Neuronal stem cell (in vitro differentiated cells): ENCODE data around the gene IKBIP.

Experiments used
- DNase-seq: peaks from one replicate; pipeline ENCODE4 v3.0.0-alpha.2; 2013; ENCODE audit warnings: low spot score
- H2AFZ ChIP-seq: one replicate; pipeline ENCODE4 v1.6.1; 2013; ENCODE audit warnings: mild to moderate bottlenecking, low read length, inconsistent platforms
- H2AK5ac ChIP-seq: 2 replicates; pipeline ENCODE4 v1.6.1; 2013; ENCODE audit warnings: low read depth, mild to moderate bottlenecking, inconsistent platforms, low read length, moderate library complexity, mixed read lengths
- H2BK120ac ChIP-seq: 2 replicates; pipeline ENCODE4 v1.6.1; 2013; ENCODE audit warnings: low read depth, mild to moderate bottlenecking, inconsistent platforms, low read length, moderate library complexity, mixed read lengths
- H2BK12ac ChIP-seq: one replicate; pipeline ENCODE4 v1.6.1; 2013; ENCODE audit warnings: low read length, inconsistent platforms
- H2BK15ac ChIP-seq: 2 replicates; pipeline ENCODE4 v1.6.1; 2013; ENCODE audit warnings: mild to moderate bottlenecking, low read length, inconsistent platforms, mixed read lengths
- H2BK5ac ChIP-seq: one replicate; pipeline ENCODE4 v1.6.1; 2013; ENCODE audit warnings: inconsistent platforms, mild to moderate bottlenecking, low read length, moderate library complexity
- H3K14ac ChIP-seq: one replicate; pipeline ENCODE4 v1.6.1; 2013; ENCODE audit warnings: low read length, inconsistent platforms
- H3K18ac ChIP-seq: 2 replicates; pipeline ENCODE4 v1.6.1; 2013; ENCODE audit warnings: low read length, inconsistent platforms
- H3K23ac ChIP-seq: 2 replicates; pipeline ENCODE4 v1.6.1; 2013; ENCODE audit warnings: low read depth, mild to moderate bottlenecking, mixed read lengths, low read length, inconsistent platforms; ENCODE audit not compliant: poor library complexity
- H3K27ac ChIP-seq: replicated peaks from 3 replicates; pipeline ENCODE4 v1.5.1; 2013; ENCODE audit warnings: low read length, inconsistent platforms
- H3K27me3 ChIP-seq, 3 experiments: 2 replicates each; pipeline ENCODE4 v1.6.1; 2013; ENCODE audit warnings: low read length in 3 of 3, mild to moderate bottlenecking in 2 of 3, inconsistent platforms in 1 of 3, low read depth in 1 of 3, mixed read lengths in 1 of 3, moderate library complexity in 1 of 3; ENCODE audit not compliant: control insufficient read depth in 3 of 3, insufficient read depth in 3 of 3
- H3K36me3 ChIP-seq, 2 donors: replicated peaks in 1 of 2; 2 replicates each; pipeline ENCODE4 v1.6.1; 2013; ENCODE audit warnings: low read length in 2 of 2; ENCODE audit not compliant: control insufficient read depth in 2 of 2, insufficient read depth in 2 of 2
- H3K4ac ChIP-seq: 2 replicates; pipeline ENCODE4 v1.6.1; 2013; ENCODE audit warnings: inconsistent platforms, mild to moderate bottlenecking, low read length, moderate library complexity
- H3K4me1 ChIP-seq, 2 donors: 1 replicate in 1 of 2; 2 replicates in 1 of 2; pipeline ENCODE4 v1.6.1; 2013; ENCODE audit warnings: low read length in 2 of 2, low read depth in 1 of 2; ENCODE audit not compliant: control insufficient read depth in 2 of 2, insufficient read depth in 1 of 2
- H3K4me2 ChIP-seq: one replicate; pipeline ENCODE4 v1.6.1; 2013; ENCODE audit warnings: mild to moderate bottlenecking, low read length, inconsistent platforms; ENCODE audit not compliant: insufficient read depth, poor library complexity, severe bottlenecking
- H3K4me3 ChIP-seq, 2 donors: 2 replicates each; pipeline ENCODE4 v1.5.1; 2013; ENCODE audit warnings: low read length in 2 of 2, mild to moderate bottlenecking in 2 of 2, inconsistent platforms in 1 of 2, moderate library complexity in 1 of 2
- H3K79me1 ChIP-seq: one replicate; pipeline ENCODE4 v1.6.1; 2013; ENCODE audit warnings: low read depth, mild to moderate bottlenecking, inconsistent platforms, low read length, moderate library complexity
- H3K9ac ChIP-seq: one replicate; pipeline ENCODE4 v1.6.1; 2013; ENCODE audit warnings: mild to moderate bottlenecking, low read depth, low read length, inconsistent platforms; ENCODE audit not compliant: poor library complexity
- H3K9me3 ChIP-seq, 2 donors: replicated peaks in 1 of 2; 2 replicates each; pipeline versions ENCODE3 to v1.6.1; 2013; ENCODE audit warnings: low read length in 2 of 2, mild to moderate bottlenecking in 2 of 2, inconsistent platforms in 1 of 2, low read depth in 1 of 2, mixed read lengths in 1 of 2, moderate library complexity in 1 of 2; ENCODE audit not compliant: control insufficient read depth in 2 of 2, insufficient read depth in 1 of 2
- H4K8ac ChIP-seq: one replicate; pipeline ENCODE4 v1.6.1; 2013; ENCODE audit warnings: low read depth, mild to moderate bottlenecking, inconsistent platforms, low read length, moderate library complexity
- H4K91ac ChIP-seq: one replicate; pipeline ENCODE4 v1.6.1; 2013; ENCODE audit warnings: low read length, low read depth, mild to moderate bottlenecking, inconsistent platforms; ENCODE audit not compliant: poor library complexity
- WGBS, 2 donors: extraction: QIAGEN DNeasy Blood & Tissue Kit; methylation state at CpG; one replicate each; pipeline ENCODE4 v1.1.7; 2013; ENCODE audit warnings: missing lambda C conversion rate in 2 of 2, mixed read lengths in 1 of 2; ENCODE audit not compliant: insufficient read length in 2 of 2, insufficient replicate concordance in 1 of 2; ENCODE audit errors: extremely low coverage in 2 of 2; 5-methylcytosine and 5-hydroxymethylcytosine counted together

IKBIP gene

GRCh38 chr12:98679611-98680005 is 35.0 kb upstream of the IKBIP start:
- peaks cover 17 to 97% of the 10 kb centered on the region in 2 donors for H3K36me3 ChIP-seq

GRCh38 chr12:98678946-98679610 is 34.5 kb upstream of the IKBIP start:
- Histone ChIP-seq H2BK15ac (no peak overlapping the region), H3K36me3 (peaks cover 17 to 97% of the 10 kb centered on the region in 2 donors), H3K4me2 (no peak overlapping the region), H3K9me3 (no peaks in the 10 kb centered on the region), H3K27ac (no peak overlapping the region), H3K27me3 (no peaks in the 10 kb centered on the region), H3K79me1 (peaks cover 2% of the 10 kb centered on the region), H4K8ac (no peak overlapping the region), H3K4me1 (peaks cover 0 to 2% of the 10 kb centered on the region in 2 donors), H3K23ac (no peak overlapping the region), H2BK120ac (no peak overlapping the region), H3K4ac (no peak overlapping the region), H2BK5ac (no peak overlapping the region), H3K4me3 (no peak overlapping the region), H3K14ac (no peak overlapping the region), H2AK5ac (no peak overlapping the region), H4K91ac (no peak overlapping the region), H2BK12ac (no peak overlapping the region), H3K18ac (no peak overlapping the region), H2AFZ (no peak overlapping the region), H3K9ac (no peak overlapping the region)
- no peak for DNase-seq
- no CpG with 5 or more reads among the region's 7 CpGs for WGBS, 2 donors

More at GRCh38 chr12:98679611-98680005, 35.0 kb upstream of the IKBIP start:
- Histone ChIP-seq H3K4me3 (no peak overlapping the region), H2AK5ac (no peak overlapping the region), H3K18ac (no peak overlapping the region), H3K9me3 (no peaks in the 10 kb centered on the region), H3K4me2 (no peak overlapping the region), H2BK120ac (no peak overlapping the region), H3K23ac (peak overlapping the region; percentile 8), H2AFZ (no peak overlapping the region), H2BK5ac (no peak overlapping the region), H3K4ac (no peak overlapping the region), H2BK15ac (no peak overlapping the region), H4K91ac (no peak overlapping the region), H3K79me1 (peaks cover 2% of the 10 kb centered on the region), H3K4me1 (peaks cover 0 to 2% of the 10 kb centered on the region in 2 donors), H3K27ac (no peak overlapping the region), H3K9ac (peak overlapping the region; percentile 24), H4K8ac (no peak overlapping the region), H3K27me3 (no peaks in the 10 kb centered on the region), H3K14ac (no peak overlapping the region), H2BK12ac (no peak overlapping the region)
- DNase-seq = no peak
- no CpG with 5 or more reads among the region's 15 CpGs for WGBS, 2 donors

GRCh38 chr12:98678236-98678945 is 33.8 kb upstream of the IKBIP start:
- Histone ChIP-seq H3K27ac (no peak overlapping the region), H3K9me3 (no peaks in the 10 kb centered on the region), H3K36me3 (peaks cover 15 to 97% of the 10 kb centered on the region in 2 donors), H3K18ac (peak overlapping the region; percentile 28), H4K91ac (no peak overlapping the region), H3K4me3 (no peak overlapping the region), H3K4me1 (peaks cover 0 to 2% of the 10 kb centered on the region in 2 donors), H3K4me2 (no peak overlapping the region), H2AFZ (no peak overlapping the region), H3K27me3 (no peaks in the 10 kb centered on the region), H2BK5ac (peak overlapping the region; percentile 53), H3K79me1 (peaks cover 2% of the 10 kb centered on the region), H2BK120ac (no peak overlapping the region), H2BK15ac (no peak overlapping the region), H3K9ac (peak overlapping the region; percentile 21), H4K8ac (no peak overlapping the region), H2AK5ac (no peak overlapping the region), H3K23ac (peak overlapping the region; percentile 43), H3K4ac (no peak overlapping the region), H3K14ac (peak overlapping the region; percentile 17), H2BK12ac (no peak overlapping the region)
- DNase-seq = no peak
- WGBS, 2 donors = no CpG with 5 or more reads among the region's 15 CpGs

GRCh38 chr12:98674841-98675240 is 30.3 kb upstream of the IKBIP start:
- Histone ChIP-seq H3K9ac (no peak overlapping the region), H3K9me3 (no peaks in the 10 kb centered on the region), H3K23ac (no peak overlapping the region), H3K27ac (no peak overlapping the region), H3K4me3 (no peak overlapping the region), H3K14ac (no peak overlapping the region), H2AK5ac (no peak overlapping the region), H2BK120ac (no peak overlapping the region), H3K4ac (no peak overlapping the region), H3K36me3 (peaks cover 12 to 97% of the 10 kb centered on the region in 2 donors), H2BK15ac (no peak overlapping the region), H2BK12ac (no peak overlapping the region), H2BK5ac (no peak overlapping the region), H4K8ac (no peak overlapping the region), H3K79me1 (peaks cover 2% of the 10 kb centered on the region), H3K18ac (no peak overlapping the region), H3K27me3 (no peaks in the 10 kb centered on the region), H2AFZ (no peak overlapping the region), H3K4me2 (no peak overlapping the region), H3K4me1 (peaks cover 0 to 2% of the 10 kb centered on the region in 2 donors), H4K91ac (no peak overlapping the region)
- DNase-seq = no peak
